NCI-H446 treated with DMSO at 0.1 percent for 48 hours (cell line): ENCODE data around the gene SLC25A5.
"Not testable (repeated sequence)": the region's sequence is repeated elsewhere in the genome, so short reads cannot be mapped to it uniquely, and the experiment has no call there.

ENCODE experiments used
- DNase-seq: peaks from one replicate; lab custom pipeline; 2025; lab: John Stamatoyannopoulos, UW

Gene SLC25A5

GRCh38 chrX:119467842-119468550 is at the start of gene SLC25A5:
Gene SLC25A5, plus strand, starts transcription at chrX:119468444. Its CDS starts 72 bp downstream, at chrX:119468516.
- DNase-seq: peak; percentile 70

- no peak for DNase-seq
Measured at GRCh38 chrX:119419146-119419545, 49.1 kb upstream of the SLC25A5 start.

- no peak for DNase-seq
Measured at GRCh38 chrX:119419898-119420297, 48.3 kb upstream of the SLC25A5 start.

- DNase-seq: no peak
Measured at GRCh38 chrX:119421016-119421705, 47.1 kb upstream of the SLC25A5 start.

GRCh38 chrX:119423631-119424030 is 44.6 kb upstream of the SLC25A5 start:
- no peak for DNase-seq

GRCh38 chrX:119424999-119425398 is 43.2 kb upstream of the SLC25A5 start:
- DNase-seq: no peak

- DNase-seq: no peak
Measured at GRCh38 chrX:119427024-119427794, 41.0 kb upstream of the SLC25A5 start.

- DNase-seq: no peak
Measured at GRCh38 chrX:119427795-119428185, 40.5 kb upstream of the SLC25A5 start.

GRCh38 chrX:119429471-119429870 is 38.8 kb upstream of the SLC25A5 start:
- no peak for DNase-seq

GRCh38 chrX:119441295-119441694 is 26.9 kb upstream of the SLC25A5 start:
- DNase-seq: not testable (repeated sequence)

GRCh38 chrX:119442286-119442685 is 26.0 kb upstream of the SLC25A5 start:
- DNase-seq: no peak

- DNase-seq: no peak
Measured at GRCh38 chrX:119453202-119453601, 15.0 kb upstream of the SLC25A5 start.

GRCh38 chrX:119455264-119455663 is 13.0 kb upstream of the SLC25A5 start:
- DNase-seq: no peak

GRCh38 chrX:119459181-119459580 is 9.1 kb upstream of the SLC25A5 start:
- DNase-seq: no peak

GRCh38 chrX:119465555-119465954 is 2.7 kb upstream of the SLC25A5 start:
- DNase-seq: no peak

- DNase-seq: no peak
Measured at GRCh38 chrX:119466970-119467369, 1.3 kb upstream of the SLC25A5 start.

GRCh38 chrX:119467433-119467832 is 811 bp upstream of the SLC25A5 start:
- no peak for DNase-seq

GRCh38 chrX:119468551-119469312 is 488 bp downstream of the SLC25A5 start:
- DNase-seq: peak; percentile 53

- no peak for DNase-seq
Measured at GRCh38 chrX:119469313-119469635, 1.0 kb downstream of the SLC25A5 start.

- DNase-seq: no peak
Measured at GRCh38 chrX:119474615-119475388, 6.6 kb downstream of the SLC25A5 start.

- DNase-seq: no peak
Measured at GRCh38 chrX:119475389-119476101, 7.3 kb downstream of the SLC25A5 start.
